ENCODE results near the gene ITGB3BP. TPM values are rescaled to one million over a fixed set of nuclear protein-coding genes. Genes with fewer than 3 reads are reported as not detected.

ITGB3BP gene
- total and polyA plus RNA-seq, 10 donors = 17.5 to 31.4 (median 22.0) TPM

DNA sequence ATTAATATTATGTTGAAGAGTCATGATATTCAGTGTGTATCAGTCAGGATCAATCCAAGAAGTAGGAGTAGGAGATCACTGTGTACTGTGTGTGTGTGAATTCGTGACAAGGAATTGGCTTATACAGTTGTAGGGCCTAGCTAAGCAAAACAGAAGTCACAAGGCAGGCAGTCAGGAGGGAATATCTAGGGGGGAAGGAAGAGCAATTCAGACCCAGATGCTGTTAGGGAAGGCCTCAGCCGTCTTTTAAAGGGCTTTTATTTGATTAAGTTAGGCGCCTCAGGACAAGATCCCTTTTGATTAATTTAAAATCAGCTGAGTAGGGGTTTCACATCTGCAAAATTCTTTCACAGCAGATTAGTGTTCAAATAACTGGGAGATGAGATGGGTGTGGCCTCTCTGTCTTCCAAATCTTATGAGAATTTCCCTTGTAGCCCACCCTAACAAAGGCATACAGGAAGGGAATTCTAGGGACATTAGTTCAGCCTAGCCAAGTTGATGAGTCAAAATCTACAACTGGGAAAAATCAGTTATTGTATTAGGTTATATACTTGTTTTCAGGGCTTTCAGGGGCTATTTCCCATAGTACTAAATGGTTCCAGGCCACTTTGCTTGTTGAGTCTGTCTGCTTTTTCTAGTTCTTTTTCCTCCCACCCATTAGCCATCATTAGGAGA, 108.2 kb downstream of the ITGB3BP start:
- WGBS, 5 donors = 84 to 90% (median 90%) methylated on average over 3 of the region's 3 CpGs
- intact Hi-C loops (cut with DNase I; ENCODE audit: low total_unique reads) = no loop called here
- DNase-seq = no peak
- Histone ChIP-seq H3K36me3 (peaks cover 0 to 63% (median 20%) of the 10 kb centered on the region in 6 donors), H3K4me3 (no peak overlapping the region), H3K9me3 (no peaks in the 10 kb centered on the region), H3K27ac (no peak overlapping the region), H3K4me1 (no peaks in the 10 kb centered on the region), H3K27me3 (replicated peaks in 1 of 7) (no peaks in the 10 kb centered on the region)
- TF ChIP-seq CTCF (IDR thresholded peaks at IDR 0.05 in 8 of 11, conservative IDR thresholded peaks at IDR 0.05 in 3 of 11) (no peak), POLR2A (IDR thresholded peaks at IDR 0.05) (no peak), POLR2AphosphoS5 (IDR thresholded peaks at IDR 0.05) (no peak)

DNA sequence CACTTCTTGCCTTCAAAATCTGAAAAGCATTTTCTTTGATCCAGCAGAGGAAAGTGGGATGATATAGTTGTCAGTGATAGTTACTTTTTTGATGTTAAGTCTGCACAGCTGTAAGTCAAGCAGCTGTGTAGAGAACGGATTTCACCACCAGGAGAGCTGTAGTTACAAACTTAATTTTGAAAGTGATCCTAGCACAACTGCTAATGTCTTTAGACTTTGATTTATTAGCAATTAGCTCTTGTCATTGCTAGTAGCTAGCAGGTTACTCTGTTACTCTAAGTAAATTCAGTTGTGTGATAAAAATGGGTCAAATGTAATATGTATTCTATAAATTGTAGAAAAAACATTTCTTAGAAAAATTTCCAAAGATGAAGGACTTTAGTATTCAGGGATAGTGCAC, 109.6 kb downstream of the ITGB3BP start:
- H3K27me3 ChIP-seq (replicated peaks in 1 of 7) = no peaks in the 10 kb centered on the region
- no peak for TF ChIP-seq POLR2A (IDR thresholded peaks at IDR 0.05)
- TF ChIP-seq CTCF (IDR thresholded peaks at IDR 0.05 in 8 of 11, conservative IDR thresholded peaks at IDR 0.05 in 3 of 11) = no peak
- TF ChIP-seq POLR2AphosphoS5 (IDR thresholded peaks at IDR 0.05) = no peak
- DNase-seq = no peak
- H3K9me3 ChIP-seq = no peaks in the 10 kb centered on the region
- H3K27ac ChIP-seq = no peak overlapping the region
- no peaks in the 10 kb centered on the region for H3K4me1 ChIP-seq
- peaks cover 0 to 64% (median 18%) of the 10 kb centered on the region in 6 donors for H3K36me3 ChIP-seq
- H3K4me3 ChIP-seq = no peak overlapping the region
- intact Hi-C loops (cut with DNase I; ENCODE audit: low total_unique reads) = no loop called here
- 72 to 96% (median 94%) methylated on average over 1 of the region's 1 CpG for WGBS, 5 donors

DNA sequence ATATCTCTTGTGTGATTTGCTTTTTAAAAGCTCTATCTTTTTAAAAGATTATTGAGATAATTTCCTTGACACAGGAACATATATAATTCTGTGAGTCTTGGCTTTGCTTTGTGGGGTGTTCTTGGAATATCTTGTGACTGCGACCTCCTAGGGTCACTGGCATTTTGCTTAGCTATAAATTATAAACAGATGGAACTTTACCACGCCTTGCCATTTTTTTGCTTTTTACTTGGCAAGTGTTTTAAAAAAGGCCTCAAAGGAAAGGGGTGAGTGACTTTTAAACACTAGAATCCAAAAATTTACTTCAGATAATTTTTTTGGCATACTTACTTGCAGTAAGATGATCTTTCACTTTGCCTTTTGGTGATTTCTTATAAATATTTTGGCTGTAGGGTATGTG, 112.0 kb downstream of the ITGB3BP start:
- H3K27ac ChIP-seq = no peak overlapping the region
- TF ChIP-seq POLR2AphosphoS5 (IDR thresholded peaks at IDR 0.05) (no peak), POLR2A (IDR thresholded peaks at IDR 0.05) (no peak), CTCF (IDR thresholded peaks at IDR 0.05 in 8 of 11, conservative IDR thresholded peaks at IDR 0.05 in 3 of 11) (no peak)
- no peak for DNase-seq
- 92 to 95% (median 94%) methylated on average over 2 of the region's 2 CpGs for WGBS, 5 donors
- peaks cover 0 to 82% (median 19%) of the 10 kb centered on the region in 6 donors for H3K36me3 ChIP-seq
- intact Hi-C loops (cut with DNase I; ENCODE audit: low total_unique reads) = no loop called here
- no peaks in the 10 kb centered on the region for H3K4me1 ChIP-seq
- no peaks in the 10 kb centered on the region for H3K9me3 ChIP-seq
- no peak overlapping the region for H3K4me3 ChIP-seq
- no peaks in the 10 kb centered on the region for H3K27me3 ChIP-seq (replicated peaks in 1 of 7)

GRCh38 chr1:63408331-63408730, 114.7 kb downstream of the ITGB3BP start:
- Histone ChIP-seq H3K9me3 (no peaks in the 10 kb centered on the region), H3K27me3 (replicated peaks in 1 of 7) (no peaks in the 10 kb centered on the region), H3K27ac (no peak overlapping the region), H3K4me1 (no peaks in the 10 kb centered on the region), H3K4me3 (no peak overlapping the region), H3K36me3 (peaks cover 0 to 85% (median 22%) of the 10 kb centered on the region in 6 donors)
- TF ChIP-seq POLR2AphosphoS5 (IDR thresholded peaks at IDR 0.05) (no peak), CTCF (IDR thresholded peaks at IDR 0.05 in 8 of 11, conservative IDR thresholded peaks at IDR 0.05 in 3 of 11) (no peak), POLR2A (IDR thresholded peaks at IDR 0.05) (no peak)
- 92 to 96% (median 94%) methylated on average over 4 of the region's 4 CpGs for WGBS, 5 donors
- DNase-seq = no peak
- intact Hi-C loops (cut with DNase I; ENCODE audit: low total_unique reads) = no loop called here

All from spleen (tissue), 11 donors.